Duodenal mucosa (tissue), 2 donors: ENCODE results near the gene MGAT5B.

ENCODE experiments used
- H3K27ac ChIP-seq: one replicate; pipeline ENCODE4 v1.7.0; 2013; ENCODE audit warnings: low read depth, low read length
- H3K27me3 ChIP-seq, 2 donors: one replicate each; pipeline ENCODE4 v1.7.0; 2013; ENCODE audit warnings: low read length in 2 of 2, control low read depth in 1 of 2; ENCODE audit not compliant: insufficient read depth in 2 of 2, control insufficient read depth in 1 of 2
- H3K36me3 ChIP-seq, 2 donors: one replicate each; pipeline ENCODE4 v1.7.0; 2013; ENCODE audit warnings: low read length in 2 of 2, control low read depth in 1 of 2; ENCODE audit not compliant: insufficient read depth in 2 of 2, control insufficient read depth in 1 of 2
- H3K4me1 ChIP-seq, 2 donors: one replicate each; pipeline ENCODE4 v1.7.0; 2013; ENCODE audit warnings: low read length in 2 of 2, control low read depth in 1 of 2; ENCODE audit not compliant: insufficient read depth in 2 of 2, control insufficient read depth in 1 of 2
- H3K4me3 ChIP-seq, 2 donors: one replicate each; pipeline ENCODE4 v1.7.0; 2013; ENCODE audit warnings: low read length in 2 of 2, low read depth in 1 of 2
- H3K9ac ChIP-seq, 2 donors: one replicate each; pipeline ENCODE4 v1.7.0; 2013; ENCODE audit warnings: low read length in 2 of 2, low read depth in 1 of 2
- H3K9me3 ChIP-seq, 2 donors: one replicate each; pipeline ENCODE4 v1.7.0; 2013; ENCODE audit warnings: low read length in 2 of 2, control low read depth in 1 of 2; ENCODE audit not compliant: control insufficient read depth in 1 of 2

The MGAT5B gene

GRCh38 chr17:76932402-76933333 is 64.5 kb downstream of the MGAT5B start:
- Histone ChIP-seq H3K9ac (no peak overlapping the region), H3K27me3 (peaks cover 2 to 5% of the 10 kb centered on the region in 2 donors), H3K4me1 (no peaks in the 10 kb centered on the region), H3K27ac (no peak overlapping the region), H3K4me3 (no peak overlapping the region), H3K9me3 (no peaks in the 10 kb centered on the region), H3K36me3 (no peaks in the 10 kb centered on the region)

GRCh38 chr17:76934561-76935320 is 66.5 kb downstream of the MGAT5B start:
- Histone ChIP-seq H3K27me3 (peaks cover 2 to 5% of the 10 kb centered on the region in 2 donors), H3K4me3 (no peak overlapping the region), H3K4me1 (no peaks in the 10 kb centered on the region), H3K27ac (no peak overlapping the region), H3K36me3 (no peaks in the 10 kb centered on the region), H3K9me3 (no peaks in the 10 kb centered on the region), H3K9ac (no peak overlapping the region)

- Histone ChIP-seq H3K4me1 (no peaks in the 10 kb centered on the region), H3K27me3 (peaks cover 2 to 5% of the 10 kb centered on the region in 2 donors), H3K9ac (no peak overlapping the region), H3K36me3 (no peaks in the 10 kb centered on the region), H3K9me3 (no peaks in the 10 kb centered on the region), H3K4me3 (no peak overlapping the region), H3K27ac (no peak overlapping the region)
These were observed 67.1 kb downstream of the MGAT5B start for GRCh38 chr17:76935331-76935730.

DNA sequence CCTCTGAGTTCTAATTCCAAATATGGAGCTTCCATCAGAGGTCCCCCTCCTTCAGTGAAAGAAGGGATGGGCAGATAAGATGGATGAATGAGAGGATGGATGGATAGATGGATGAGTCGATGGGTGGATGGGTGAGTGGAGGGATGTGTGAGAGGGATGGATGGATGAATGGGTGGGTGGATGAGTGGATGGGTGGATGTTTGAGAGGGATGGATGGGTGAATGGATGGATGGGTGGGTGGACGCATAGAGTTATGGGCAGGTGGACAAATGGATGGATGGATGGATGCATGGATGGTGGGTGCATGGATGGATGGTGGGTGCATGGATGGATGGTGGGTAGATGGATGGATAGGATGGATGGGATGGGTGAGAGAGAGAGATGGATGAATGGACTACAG is 69.0 kb downstream of the MGAT5B start:
- Histone ChIP-seq H3K36me3 (no peaks in the 10 kb centered on the region), H3K9ac (no peak overlapping the region), H3K9me3 (no peaks in the 10 kb centered on the region), H3K27ac (no peak overlapping the region), H3K27me3 (peaks cover 2 to 5% of the 10 kb centered on the region in 2 donors), H3K4me3 (no peak overlapping the region), H3K4me1 (no peaks in the 10 kb centered on the region)

- no peaks in the 10 kb centered on the region for H3K9me3 ChIP-seq
- no peak overlapping the region for H3K4me3 ChIP-seq
- no peaks in the 10 kb centered on the region for H3K4me1 ChIP-seq
- no peak overlapping the region for H3K27ac ChIP-seq
- no peaks in the 10 kb centered on the region for H3K36me3 ChIP-seq
- H3K9ac ChIP-seq = no peak overlapping the region
- H3K27me3 ChIP-seq = peaks cover 2 to 5% of the 10 kb centered on the region in 2 donors
These were observed 69.8 kb downstream of the MGAT5B start for GRCh38 chr17:76938009-76938408.

DNA sequence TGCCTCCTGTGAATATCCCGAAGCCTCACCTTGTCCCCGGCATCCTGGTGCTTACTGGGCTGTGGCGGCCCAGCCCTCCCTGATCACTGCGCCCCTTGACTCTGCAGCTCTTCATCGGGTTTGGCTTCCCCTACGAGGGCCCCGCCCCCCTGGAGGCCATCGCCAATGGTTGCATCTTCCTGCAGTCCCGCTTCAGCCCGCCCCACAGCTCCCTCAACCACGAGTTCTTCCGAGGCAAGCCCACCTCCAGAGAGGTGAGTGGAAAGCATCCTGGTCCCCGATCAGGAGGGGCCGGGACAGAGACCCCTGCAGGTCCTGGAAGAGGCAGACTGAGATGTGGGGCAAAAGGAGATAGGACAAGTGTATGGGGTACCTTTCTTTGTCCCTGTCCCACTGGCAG is 72.1 kb downstream of the MGAT5B start:
- H3K9me3 ChIP-seq = no peaks in the 10 kb centered on the region
- no peaks in the 10 kb centered on the region for H3K4me1 ChIP-seq
- no peak overlapping the region for H3K9ac ChIP-seq
- H3K27me3 ChIP-seq = peaks cover 0 to 4% of the 10 kb centered on the region in 2 donors
- no peak overlapping the region for H3K4me3 ChIP-seq
- H3K27ac ChIP-seq = no peak overlapping the region
- no peaks in the 10 kb centered on the region for H3K36me3 ChIP-seq

DNA sequence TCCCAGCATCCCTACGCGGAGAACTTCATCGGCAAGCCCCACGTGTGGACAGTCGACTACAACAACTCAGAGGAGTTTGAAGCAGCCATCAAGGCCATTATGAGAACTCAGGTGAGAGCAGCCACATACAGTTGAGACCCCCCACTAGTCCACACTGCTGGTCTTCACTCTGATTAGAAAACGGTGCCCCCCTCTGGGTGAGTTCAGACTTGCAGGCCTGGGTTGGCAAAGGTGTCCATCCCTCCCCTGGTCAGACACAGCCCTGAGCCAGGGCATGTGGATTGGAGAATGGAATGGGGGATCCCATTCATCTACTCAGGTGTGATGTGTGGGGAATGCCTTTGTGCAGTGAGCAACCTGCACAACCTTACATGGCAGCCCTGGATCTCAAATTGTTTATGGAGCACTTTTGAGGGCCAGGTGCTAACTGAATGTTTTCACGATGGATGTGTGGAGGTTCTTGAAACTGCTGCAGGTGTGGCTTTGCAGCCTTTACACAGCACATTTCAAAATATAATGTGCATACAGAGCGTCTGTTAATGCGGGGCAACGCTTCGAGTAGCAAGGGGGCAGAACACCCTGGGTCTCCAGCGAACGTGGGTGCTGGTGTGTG is 72.6 kb downstream of the MGAT5B start:
- Histone ChIP-seq H3K27ac (no peak overlapping the region), H3K4me3 (no peak overlapping the region), H3K9me3 (no peaks in the 10 kb centered on the region), H3K4me1 (no peaks in the 10 kb centered on the region), H3K36me3 (no peaks in the 10 kb centered on the region), H3K27me3 (peaks cover 0 to 4% of the 10 kb centered on the region in 2 donors), H3K9ac (no peak overlapping the region)

- Histone ChIP-seq H3K9me3 (no peaks in the 10 kb centered on the region), H3K9ac (no peak overlapping the region), H3K27me3 (peaks cover 0 to 4% of the 10 kb centered on the region in 2 donors), H3K36me3 (no peaks in the 10 kb centered on the region), H3K27ac (no peak overlapping the region), H3K4me3 (no peak overlapping the region), H3K4me1 (no peaks in the 10 kb centered on the region)
These were observed 75.0 kb downstream of the MGAT5B start for GRCh38 chr17:76943202-76943601.

DNA sequence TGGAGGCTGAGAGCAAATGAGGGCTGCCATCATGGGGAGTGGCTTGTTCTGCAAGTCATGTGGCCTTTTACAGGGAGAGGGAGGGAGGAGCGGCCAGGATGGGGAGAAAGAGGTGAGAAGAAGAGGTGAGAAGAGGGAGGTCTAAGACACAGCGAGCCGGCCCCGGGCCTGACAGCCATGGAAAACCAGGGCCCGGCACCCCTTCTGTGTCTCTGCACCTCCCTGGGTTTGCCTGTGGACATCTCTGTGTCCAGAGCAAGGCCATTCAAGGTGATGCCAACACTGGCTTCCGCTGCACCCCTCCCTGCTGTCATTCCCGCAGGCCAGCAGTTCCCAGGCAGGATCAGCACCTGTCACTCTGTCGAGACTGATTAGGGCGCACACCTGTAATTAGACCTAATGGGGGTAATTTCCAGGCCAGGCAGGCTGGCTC is 75.6 kb downstream of the MGAT5B start:
- no peak overlapping the region for H3K4me3 ChIP-seq
- no peaks in the 10 kb centered on the region for H3K4me1 ChIP-seq
- H3K9ac ChIP-seq = no peak overlapping the region
- H3K9me3 ChIP-seq = no peaks in the 10 kb centered on the region
- H3K27ac ChIP-seq = no peak overlapping the region
- H3K27me3 ChIP-seq = peaks cover 0 to 4% of the 10 kb centered on the region in 2 donors
- H3K36me3 ChIP-seq = no peaks in the 10 kb centered on the region

DNA sequence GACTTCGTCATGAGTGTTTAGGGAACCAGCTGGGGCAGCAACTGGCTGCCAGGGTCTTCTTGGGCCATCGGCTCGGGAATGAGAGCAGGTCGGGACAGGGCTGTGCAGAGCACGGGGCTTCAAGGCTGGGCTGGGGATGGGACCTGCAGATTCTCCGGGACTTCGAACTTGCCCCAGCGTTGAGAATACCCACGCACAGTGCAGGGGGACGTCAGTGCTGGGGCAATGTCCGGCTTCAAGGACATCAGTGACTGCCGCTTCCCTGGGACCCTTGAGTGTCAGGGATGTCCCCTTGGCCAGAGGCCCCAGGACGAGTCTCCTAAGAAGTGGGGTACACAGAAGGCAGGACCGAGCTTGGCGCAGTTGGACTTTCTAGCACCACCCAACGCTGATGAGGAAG is 76.3 kb downstream of the MGAT5B start:
- H3K4me1 ChIP-seq = no peaks in the 10 kb centered on the region
- H3K9me3 ChIP-seq = no peaks in the 10 kb centered on the region
- H3K9ac ChIP-seq = no peak overlapping the region
- peaks cover 0 to 5% of the 10 kb centered on the region in 2 donors for H3K27me3 ChIP-seq
- H3K27ac ChIP-seq = no peak overlapping the region
- no peaks in the 10 kb centered on the region for H3K36me3 ChIP-seq
- H3K4me3 ChIP-seq = no peak overlapping the region
